Naive thymus-derived CD8-positive, alpha-beta T cell (primary cell): ENCODE measurements around the gene DCUN1D2. TPM values are rescaled to one million over a fixed set of nuclear protein-coding genes. Genes with fewer than 3 reads are reported as not detected.

ENCODE experiments used
- ATAC-seq, 2 donors: fragments of 150-1000 bp; cut with Tn5 transposase in 1 of 2; sonication (Bioruptor Pico), chemical (Tn5 transposase) in 1 of 2; 1 replicate in 1 of 2; 2 replicates in 1 of 2; pipeline ENCODE4 v1.10.0; 2021; ENCODE audit warnings: mild to moderate bottlenecking in 2 of 2, moderate library complexity in 2 of 2
- POLR2A ChIA-PET: fragments of 350-600 bp; sonication (Branson Sonifier 250); formaldehyde crosslinking; loops from one replicate; lab custom pipeline; 2021; ENCODE audit warnings: antibody characterized with exemption; lab: Charles Lee
- DNase-seq, 10 donors: peaks; one replicate each; pipeline versions ENCODE4 v3.0.0 to v3.0.0-alpha.2; 2020 to 2022
- H3K27ac Mint-ChIP-seq, 10 donors: one replicate each; pipeline ENCODE4 v1.8.0; 2020 to 2022; ENCODE audit warnings: mild to moderate bottlenecking in 10 of 10, mixed read lengths in 10 of 10, moderate library complexity in 4 of 10, inconsistent platforms in 1 of 10
- H3K27me3 Mint-ChIP-seq, 5 donors: one replicate each; pipeline ENCODE4 v1.8.0; 2021 to 2022; ENCODE audit warnings: mixed read lengths in 5 of 5
- H3K36me3 Mint-ChIP-seq, 3 donors: one replicate each; pipeline ENCODE4 v1.8.0; 2020 to 2022; ENCODE audit warnings: mixed read lengths in 3 of 3, mild to moderate bottlenecking in 2 of 3, inconsistent platforms in 1 of 3
- H3K4me1 Mint-ChIP-seq, 4 donors: one replicate each; pipeline ENCODE4 v1.8.0; 2021 to 2022; ENCODE audit warnings: mixed read lengths in 4 of 4
- H3K4me3 Mint-ChIP-seq, 10 donors: one replicate each; pipeline ENCODE4 v1.8.0; 2020 to 2022; ENCODE audit warnings: mild to moderate bottlenecking in 10 of 10, mixed read lengths in 10 of 10, moderate library complexity in 6 of 10, inconsistent platforms in 1 of 10
- H3K9me3 Mint-ChIP-seq, 9 donors: one replicate each; pipeline ENCODE4 v1.8.0; 2020 to 2022; ENCODE audit warnings: mixed read lengths in 9 of 9, mild to moderate bottlenecking in 3 of 9, inconsistent platforms in 1 of 9, moderate library complexity in 1 of 9
- polyA plus RNA-seq, 3 donors: library from polyadenylated mRNA; unstranded; fragments of 300-500 nt; fragmentation: Illumina TruSeq; gene quantifications; one replicate each; pipeline ENCODE4 v1.2.3, GENCODE V29; 2021
- total RNA-seq, 8 experiments: library from RNA in 2 of 8; stranded (reverse) in 2 of 8; gene quantifications; one replicate each; pipeline ENCODE4 v1.2.3 and lab custom pipeline; 2021 to 2026

Gene DCUN1D2
- total and polyA plus RNA-seq, 5 experiments from 2014 or later = 4.8 to 37.5 (median 11.4) TPM

- no peaks in the 10 kb centered on the region for H3K27me3 Mint-ChIP-seq
- DNase-seq = no peak
- POLR2A ChIA-PET = no interaction called here
- peaks cover 15 to 32% (median 23%) of the 10 kb centered on the region in 4 donors for H3K4me1 Mint-ChIP-seq
- peaks cover 0 to 59% (median 31%) of the 10 kb centered on the region in 3 donors for H3K36me3 Mint-ChIP-seq
- peak overlapping the region in 1 of 10 donors; percentile 38 for H3K27ac Mint-ChIP-seq
- no peak for ATAC-seq
- no peaks in the 10 kb centered on the region for H3K9me3 Mint-ChIP-seq
- no peak overlapping the region for H3K4me3 Mint-ChIP-seq
Measured at GRCh38 chr13:113497217-113497616, 6.7 kb upstream of the DCUN1D2 start.

- ATAC-seq (no peak), DNase-seq (no peak)
- Mint-ChIP-seq H3K4me3 (peak overlapping the region in 7 of 10 donors; percentile 7 to 75 (median 18)), H3K27ac (peak overlapping the region in 7 of 10 donors; percentile 30 to 91 (median 62)), H3K27me3 (no peaks in the 10 kb centered on the region), H3K4me1 (peaks cover 15 to 40% (median 31%) of the 10 kb centered on the region in 4 donors), H3K9me3 (no peaks in the 10 kb centered on the region), H3K36me3 (peaks cover 0 to 43% (median 23%) of the 10 kb centered on the region in 3 donors)
- POLR2A ChIA-PET = no interaction called here
Measured at GRCh38 chr13:113495494-113496210, 5.1 kb upstream of the DCUN1D2 start.

- Mint-ChIP-seq H3K27me3 (no peaks in the 10 kb centered on the region), H3K36me3 (peaks cover 0 to 22% (median 3%) of the 10 kb centered on the region in 3 donors), H3K9me3 (no peaks in the 10 kb centered on the region), H3K27ac (peak overlapping the region in 7 of 10 donors; percentile 15 to 87 (median 71)), H3K4me3 (peak overlapping the region in 7 of 10 donors; percentile 20 to 76 (median 61)), H3K4me1 (peaks cover 26 to 57% (median 48%) of the 10 kb centered on the region in 4 donors)
- DNase-seq (no peak), ATAC-seq (no peak)
- POLR2A ChIA-PET = no interaction called here
Measured at GRCh38 chr13:113493315-113493951, 2.9 kb upstream of the DCUN1D2 start.

- POLR2A ChIA-PET = no interaction called here
- no peaks in the 10 kb centered on the region for H3K27me3 Mint-ChIP-seq
- peak overlapping the region in 7 of 10 donors; percentile 49 to 85 (median 71) for H3K27ac Mint-ChIP-seq
- H3K4me1 Mint-ChIP-seq = peaks cover 33 to 66% (median 58%) of the 10 kb centered on the region in 4 donors
- H3K36me3 Mint-ChIP-seq = peaks cover 0 to 10% (median 0%) of the 10 kb centered on the region in 3 donors
- DNase-seq = no peak
- no peaks in the 10 kb centered on the region for H3K9me3 Mint-ChIP-seq
- peak overlapping the region; percentile 72 to 91 (median 84) for H3K4me3 Mint-ChIP-seq
- ATAC-seq = no peak
Measured at GRCh38 chr13:113491982-113492381, 1.5 kb upstream of the DCUN1D2 start.

GRCh38 chr13:113491418-113491883 is 940 bp upstream of the DCUN1D2 start:
- POLR2A ChIA-PET = no interaction called here
- peak in 1 of 10 donors; percentile 5 for DNase-seq

GRCh38 chr13:113489549-113490495 is 689 bp downstream of the DCUN1D2 start:
- ATAC-seq (peak; percentile 40 to 64), DNase-seq (peak in 6 of 10 donors; percentile 12 to 44 (median 30))
- Mint-ChIP-seq H3K4me3 (peak overlapping the region; percentile 81 to 94 (median 91)), H3K27ac (peak overlapping the region; percentile 72 to 95 (median 89)), H3K27me3 (no peaks in the 10 kb centered on the region), H3K4me1 (peaks cover 28 to 61% (median 57%) of the 10 kb centered on the region in 4 donors), H3K36me3 (no peaks in the 10 kb centered on the region), H3K9me3 (no peaks in the 10 kb centered on the region)
- POLR2A ChIA-PET = interaction anchor here (1.3 to 1.6 kb wide), 2 partner anchors 13 to 98 kb away, joined by 3 to 5 read pairs; no protein-coding TSS in a partner anchor

More at GRCh38 chr13:113491418-113491883, 940 bp upstream of the DCUN1D2 start:
- H3K9me3 Mint-ChIP-seq = no peaks in the 10 kb centered on the region
- peak overlapping the region in 7 of 10 donors; percentile 49 to 85 (median 71) for H3K27ac Mint-ChIP-seq
- no peaks in the 10 kb centered on the region for H3K27me3 Mint-ChIP-seq
- peaks cover 0 to 10% (median 0%) of the 10 kb centered on the region in 3 donors for H3K36me3 Mint-ChIP-seq
- H3K4me3 Mint-ChIP-seq = peak overlapping the region; percentile 72 to 91 (median 84)
- peaks cover 36 to 65% (median 58%) of the 10 kb centered on the region in 4 donors for H3K4me1 Mint-ChIP-seq
- ATAC-seq = no peak

GRCh38 chr13:113489171-113489548 is 1.4 kb downstream of the DCUN1D2 start:
- peaks cover 30 to 60% (median 54%) of the 10 kb centered on the region in 4 donors for H3K4me1 Mint-ChIP-seq
- no peaks in the 10 kb centered on the region for H3K27me3 Mint-ChIP-seq
- peak overlapping the region in 4 of 10 donors; percentile 80 to 95 (median 90) for H3K27ac Mint-ChIP-seq
- POLR2A ChIA-PET = interaction anchor here (1.3 kb wide), 1 partner anchor 98 kb away, joined by 3 read pairs; no protein-coding TSS in a partner anchor
- no peaks in the 10 kb centered on the region for H3K9me3 Mint-ChIP-seq
- ATAC-seq = no peak
- H3K36me3 Mint-ChIP-seq = no peaks in the 10 kb centered on the region
- no peak for DNase-seq
- peak overlapping the region; percentile 81 to 94 (median 91) for H3K4me3 Mint-ChIP-seq

GRCh38 chr13:113488283-113488682 is 2.2 kb downstream of the DCUN1D2 start:
- H3K4me1 Mint-ChIP-seq = peaks cover 32 to 54% (median 52%) of the 10 kb centered on the region in 4 donors
- H3K9me3 Mint-ChIP-seq = no peaks in the 10 kb centered on the region
- DNase-seq (no peak), ATAC-seq (no peak)
- H3K27me3 Mint-ChIP-seq = no peaks in the 10 kb centered on the region
- POLR2A ChIA-PET = no interaction called here
- H3K4me3 Mint-ChIP-seq = peak overlapping the region; percentile 15 to 92 (median 55)
- peaks cover 0 to 2% (median 2%) of the 10 kb centered on the region in 3 donors for H3K36me3 Mint-ChIP-seq
- peak overlapping the region in 4 of 10 donors; percentile 2 to 39 (median 4) for H3K27ac Mint-ChIP-seq

GRCh38 chr13:113486698-113487097 is 3.8 kb downstream of the DCUN1D2 start:
- DNase-seq (no peak), ATAC-seq (no peak)
- Mint-ChIP-seq H3K36me3 (peaks cover 0 to 13% (median 5%) of the 10 kb centered on the region in 3 donors), H3K9me3 (no peaks in the 10 kb centered on the region), H3K4me1 (peaks cover 33 to 51% (median 45%) of the 10 kb centered on the region in 4 donors), H3K27ac (no peak overlapping the region), H3K4me3 (no peak overlapping the region), H3K27me3 (no peaks in the 10 kb centered on the region)
- POLR2A ChIA-PET = no interaction called here

- DNase-seq (no peak), ATAC-seq (no peak)
- Mint-ChIP-seq H3K4me3 (no peak overlapping the region), H3K27ac (no peak overlapping the region), H3K4me1 (peaks cover 33 to 47% (median 41%) of the 10 kb centered on the region in 4 donors), H3K36me3 (peaks cover 0 to 14% (median 5%) of the 10 kb centered on the region in 3 donors), H3K9me3 (no peaks in the 10 kb centered on the region), H3K27me3 (no peaks in the 10 kb centered on the region)
- POLR2A ChIA-PET = no interaction called here
Measured at GRCh38 chr13:113485545-113485944, 5.0 kb downstream of the DCUN1D2 start.

GRCh38 chr13:113483504-113484293 is 6.8 kb downstream of the DCUN1D2 start:
- ATAC-seq (no peak), DNase-seq (no peak)
- H3K27ac Mint-ChIP-seq = no peak overlapping the region
- no peaks in the 10 kb centered on the region for H3K27me3 Mint-ChIP-seq
- H3K4me3 Mint-ChIP-seq = no peak overlapping the region
- H3K36me3 Mint-ChIP-seq = peaks cover 0 to 32% (median 13%) of the 10 kb centered on the region in 3 donors
- H3K4me1 Mint-ChIP-seq = peaks cover 21 to 33% (median 27%) of the 10 kb centered on the region in 4 donors
- no peaks in the 10 kb centered on the region for H3K9me3 Mint-ChIP-seq
- POLR2A ChIA-PET = interaction anchor here (0.6 kb wide), 2 partner anchors 36 to 62 kb away, joined by 3 read pairs; no protein-coding TSS in a partner anchor
